Measurements from ENCODE around the gene SERPINB5.

- TF ChIP-seq CTCF (IDR thresholded peaks at IDR 0.05; ENCODE audit: low read length): no peak
- TF ChIP-seq EZH2phosphoT487 (IDR thresholded peaks at IDR 0.05; ENCODE audit: low read length): no peak
- no peak for TF ChIP-seq EZH2 (optimal IDR thresholded peaks at IDR 0.05; ENCODE audit: low read depth, low read length)
Measured at GRCh38 chr18:63539904-63540510, 63.2 kb downstream of the SERPINB5 start.

Measured in MM.1S (cell line).